MCF 10A (cell line): Measurements from ENCODE around the gene FNDC7. TPM values are rescaled to one million over a fixed set of nuclear protein-coding genes. Genes with fewer than 3 reads are reported as not detected.
A peak's percentile ranks its signal among the peaks of the same experiment; 100 is the strongest.

Experiments
- BruUV-seq: library from RNA; stranded (reverse); fragments of 400-500 nt; replicated peaks from 2 replicates; lab custom pipeline; 2021; lab: Mats Ljungman, UMichigan
- CTCF ChIA-PET: fragments of 300-600 bp; sonication (Branson Sonifier 250); formaldehyde crosslinking; extraction: SDS; loops from one replicate; lab custom pipeline; 2021; ENCODE audit warnings: antibody characterized with exemption, inconsistent platforms; lab: Yijun Ruan, JAX
- POLR2A ChIA-PET: fragments of 300-600, 350-650 bp; sonication (Branson Sonifier 250); formaldehyde crosslinking; extraction: SDS; loops from one replicate; lab custom pipeline; 2020; ENCODE audit warnings: antibody characterized with exemption, inconsistent platforms; lab: Yijun Ruan, JAX
- DNase-seq: peaks from one replicate; pipeline ENCODE4 v3.0.0-alpha.2; 2018; ENCODE audit not compliant: unreplicated experiment
- H3K27ac Mint-ChIP-seq: one replicate; pipeline ENCODE4 v1.8.0; 2022; ENCODE audit warnings: mild to moderate bottlenecking, low read depth, mixed read lengths; ENCODE audit not compliant: unreplicated experiment
- H3K27me3 Mint-ChIP-seq: one replicate; pipeline ENCODE4 v1.8.0; 2022; ENCODE audit warnings: mixed read lengths; ENCODE audit not compliant: insufficient read depth, unreplicated experiment
- H3K36me3 Mint-ChIP-seq: one replicate; pipeline ENCODE4 v1.8.0; 2022; ENCODE audit warnings: mild to moderate bottlenecking, moderate library complexity, mixed read lengths; ENCODE audit not compliant: insufficient read depth, unreplicated experiment
- H3K4me1 Mint-ChIP-seq: one replicate; pipeline ENCODE4 v1.8.0; 2022; ENCODE audit warnings: mixed read lengths; ENCODE audit not compliant: insufficient read depth, unreplicated experiment
- H3K4me3 Mint-ChIP-seq: one replicate; pipeline ENCODE4 v1.8.0; 2022; ENCODE audit warnings: mild to moderate bottlenecking, moderate library complexity, mixed read lengths; ENCODE audit not compliant: unreplicated experiment
- H3K9me3 Mint-ChIP-seq: one replicate; pipeline ENCODE4 v1.8.0; 2022; ENCODE audit warnings: mixed read lengths; ENCODE audit not compliant: unreplicated experiment
- CTCF ChIP-seq: fragments of 200-600 bp; IDR thresholded peaks from one replicate; pipeline ENCODE4 v1.8.0; 2022; ENCODE audit warnings: antibody characterized with exemption, mild to moderate bottlenecking; ENCODE audit not compliant: unreplicated experiment
- intact Hi-C: fragments of 100-400 bp; cut with micrococcal nuclease; formaldehyde crosslinking; loops from 2 replicates; pipeline ENCODE4 v1.14.1; 2022
- total RNA-seq: library from RNA; stranded (reverse); gene quantifications from 2 replicates; pipeline ENCODE4 v1.2.3, GENCODE V29; 2022

Gene FNDC7
- total RNA-seq, 1 experiment from 2014 or later, result not detected

GRCh38 chr1:108719656-108720435, 7.1 kb downstream of the FNDC7 start:
- BruUV-seq, result no TSS peak
- POLR2A ChIA-PET, result interaction anchor here (0.7 to 9.6 kb wide), 8 partner anchors 11 to 41 kb away, joined by 3 to 73 read pairs (median 10); partner anchors contain the start of genes PRPF38B and STXBP3
- peak overlapping the region; percentile 78 for H3K27ac Mint-ChIP-seq

GRCh38 chr1:108722292-108722691, 9.6 kb downstream of the FNDC7 start:
- peaks cover 4% of the 10 kb centered on the region for H3K36me3 Mint-ChIP-seq
- peaks cover 11% of the 10 kb centered on the region for H3K4me1 Mint-ChIP-seq
- ChIA-PET POLR2A (interaction anchor here (1.0 to 9.6 kb wide), 7 partner anchors 9 to 30 kb away, joined by 3 to 73 read pairs (median 7); partner anchors contain the start of gene PRPF38B), CTCF (no interaction called here)
- H3K4me3 Mint-ChIP-seq, result no peak overlapping the region
- intact Hi-C loops, result no loop called here
- no TSS peak for BruUV-seq
- no peaks in the 10 kb centered on the region for H3K27me3 Mint-ChIP-seq
- no peak for DNase-seq
- H3K9me3 Mint-ChIP-seq, result no peaks in the 10 kb centered on the region
- H3K27ac Mint-ChIP-seq, result no peak overlapping the region
- no peak for TF ChIP-seq CTCF

More at GRCh38 chr1:108719656-108720435, 7.1 kb downstream of the FNDC7 start:
- TF ChIP-seq CTCF, result no peak
- Mint-ChIP-seq H3K27me3 (no peaks in the 10 kb centered on the region), H3K36me3 (peaks cover 4% of the 10 kb centered on the region), H3K4me3 (peak overlapping the region; percentile 10), H3K4me1 (peaks cover 17% of the 10 kb centered on the region), H3K9me3 (no peaks in the 10 kb centered on the region)
- peak; percentile 88 for DNase-seq
- intact Hi-C loops, result no loop called here
- CTCF ChIA-PET, result interaction anchor here (0.6 to 2.1 kb wide), 6 partner anchors 10 to 159 kb away, joined by 3 to 9 read pairs (median 5); no protein-coding TSS in a partner anchor

- Mint-ChIP-seq H3K9me3 (no peaks in the 10 kb centered on the region), H3K4me3 (no peak overlapping the region), H3K36me3 (peaks cover 4% of the 10 kb centered on the region), H3K4me1 (no peaks in the 10 kb centered on the region), H3K27me3 (no peaks in the 10 kb centered on the region), H3K27ac (no peak overlapping the region)
- intact Hi-C loops, result no loop called here
- ChIA-PET POLR2A (interaction anchor here (0.6 kb wide), 1 partner anchor 33 kb away, joined by 3 read pairs; no protein-coding TSS in a partner anchor), CTCF (interaction anchor here (0.8 kb wide), 1 partner anchor 11 kb away, joined by 3 read pairs; no protein-coding TSS in a partner anchor)
- no peak for DNase-seq
- no peak for TF ChIP-seq CTCF
- BruUV-seq, result no TSS peak
Measured at GRCh38 chr1:108725906-108726305, 13.2 kb downstream of the FNDC7 start.

GRCh38 chr1:108728327-108728923, 15.7 kb downstream of the FNDC7 start:
- H3K4me3 Mint-ChIP-seq, result no peak overlapping the region
- no peaks in the 10 kb centered on the region for H3K9me3 Mint-ChIP-seq
- BruUV-seq, result no TSS peak
- no peaks in the 10 kb centered on the region for H3K36me3 Mint-ChIP-seq
- TF ChIP-seq CTCF, result no peak
- no peak for DNase-seq
- intact Hi-C loops, result no loop called here
- H3K4me1 Mint-ChIP-seq, result no peaks in the 10 kb centered on the region
- H3K27me3 Mint-ChIP-seq, result no peaks in the 10 kb centered on the region
- H3K27ac Mint-ChIP-seq, result no peak overlapping the region
- POLR2A ChIA-PET, result interaction anchor here (0.6 kb wide), 1 partner anchor 24 kb away, joined by 3 read pairs; no protein-coding TSS in a partner anchor
- CTCF ChIA-PET, result interaction anchor here (0.8 to 1.0 kb wide), 2 partner anchors 19 to 217 kb away, joined by 3 read pairs; no protein-coding TSS in a partner anchor
